GM12878 (cell line): ENCODE measurements around the gene WDR53. TPM values are rescaled to one million over a fixed set of nuclear protein-coding genes. Genes with fewer than 3 reads are reported as not detected.

ENCODE experiments used
- ATAC-seq: fragments of 200-7000 bp; cut with Tn5 transposase; 3 replicates; pipeline ENCODE4 v1.9.1; 2020; ENCODE audit warnings: mild to moderate bottlenecking, moderate library complexity
- BruUV-seq: library from RNA; stranded (reverse); fragments of 400-500 nt; replicated peaks from 2 replicates; lab custom pipeline; 2021; lab: Mats Ljungman, UMichigan
- CTCF ChIA-PET: fragments of 300-600 bp; sonication (Branson Sonifier 250); formaldehyde crosslinking; extraction: SDS; loops from one replicate; lab custom pipeline; 2021; ENCODE audit warnings: inconsistent platforms; lab: Yijun Ruan, JAX
- POLR2A ChIA-PET: fragments of 350-600 bp; formaldehyde crosslinking; extraction: SDS; loops from one replicate; lab custom pipeline; 2021; ENCODE audit warnings: inconsistent platforms; lab: Charles Lee
- RAD21 ChIA-PET: fragments of 300-600 bp; sonication (Branson Sonifier 250); formaldehyde crosslinking; loops from one replicate; lab custom pipeline; 2023; ENCODE audit warnings: antibody characterized with exemption; ENCODE audit not compliant: unreplicated experiment; lab: Charles Lee
- SMC1A ChIA-PET: fragments of 300-600 bp; sonication (Branson Sonifier 250); formaldehyde crosslinking; loops from one replicate; lab custom pipeline; 2023; ENCODE audit not compliant: unreplicated experiment, uncharacterized antibody; lab: Charles Lee
- DNase-seq: peaks from one replicate; pipeline ENCODE4 v3.0.0-alpha.2; 2011; ENCODE audit warnings: low read depth, low spot score
- FAIRE-seq: peaks from 3 replicates; lab custom pipeline; 2011; peaks lifted over from hg19 to GRCh38; lab: Jason Lieb, UNC
- H2AFZ ChIP-seq: 2 replicates; pipeline ENCODE4 v1.6.0; 2011; ENCODE audit warnings: low read depth, low read length, control low read depth; ENCODE audit not compliant: control insufficient read depth
- H3K27ac ChIP-seq: 2 replicates; pipeline ENCODE4 v1.5.1; 2011; ENCODE audit warnings: control low read depth; ENCODE audit not compliant: control insufficient read depth, insufficient read depth
- H3K27me3 ChIP-seq, 2 experiments: replicated peaks in 1 of 2; 2 replicates each; pipeline versions ENCODE4 v1.6.0 to v1.6.1; 2011; ENCODE audit warnings: low read length in 1 of 2; ENCODE audit not compliant: control insufficient read depth in 2 of 2, insufficient read depth in 2 of 2
- H3K36me3 ChIP-seq, 2 experiments: 2 replicates each; pipeline ENCODE4 v1.5.1; 2011; ENCODE audit warnings: low read length in 1 of 2; ENCODE audit not compliant: control insufficient read depth in 2 of 2, insufficient read depth in 2 of 2
- H3K4me1 ChIP-seq: 2 replicates; pipeline ENCODE4 v1.6.1; 2011; ENCODE audit warnings: mild to moderate bottlenecking, low read length, moderate library complexity, mixed read lengths; ENCODE audit not compliant: control insufficient read depth, insufficient read depth
- H3K4me2 ChIP-seq: 2 replicates; pipeline ENCODE4 v1.6.0; 2011; ENCODE audit warnings: control low read depth; ENCODE audit not compliant: control insufficient read depth, insufficient read depth
- H3K4me3 ChIP-seq: fragments of 200-600 bp; sonication (generic); 2 replicates; pipeline ENCODE4 v1.5.1; 2016
- H3K79me2 ChIP-seq: 2 replicates; pipeline ENCODE4 v1.6.0; 2011; ENCODE audit warnings: low read length; ENCODE audit not compliant: control insufficient read depth, insufficient read depth
- H3K9ac ChIP-seq: 2 replicates; pipeline ENCODE4 v1.8.0; 2011; ENCODE audit warnings: low read length, control low read depth, mixed read lengths; ENCODE audit not compliant: control insufficient read depth, insufficient read depth
- H3K9me3 ChIP-seq: replicated peaks from 3 replicates; pipeline ENCODE4 v1.5.1; 2011; ENCODE audit warnings: mild to moderate bottlenecking, low read length; ENCODE audit not compliant: control insufficient read depth, insufficient read depth
- H4K20me1 ChIP-seq: 2 replicates; pipeline ENCODE4 v1.6.0; 2011; ENCODE audit not compliant: control insufficient read depth, insufficient read depth
- BHLHE40 ChIP-seq, 2 experiments: fragments of 450-650 bp in 1 of 2; IDR thresholded peaks; 2 replicates each; pipeline ENCODE4 v1.6.1; 2011 to 2017; ENCODE audit warnings: low read depth in 2 of 2, borderline replicate concordance in 1 of 2, improper control_type of control experiment in 1 of 2, low read length in 1 of 2, mild to moderate bottlenecking in 1 of 2
- BRCA1 ChIP-seq: IDR thresholded peaks from 2 replicates; pipeline ENCODE4 v1.6.1; 2011; ENCODE audit warnings: low read depth, low read length, improper control_type of control experiment
- CBX5 ChIP-seq: sonication (generic); IDR thresholded peaks from 2 replicates; pipeline ENCODE4 v1.6.1; 2016; ENCODE audit warnings: low read depth, moderate library complexity, mild to moderate bottlenecking, inconsistent platforms
- CTCF ChIP-seq, 3 experiments: IDR thresholded peaks in 2 of 3; conservative IDR thresholded peaks in 1 of 3; 2 replicates each; pipeline ENCODE4 v1.5.1; 2011; ENCODE audit warnings: low read depth in 3 of 3, low read length in 3 of 3, mild to moderate bottlenecking in 3 of 3, control low read depth in 2 of 3, moderate library complexity in 2 of 3, inconsistent platforms in 1 of 3, mixed read lengths in 1 of 3; ENCODE audit not compliant: control insufficient read depth in 2 of 3, insufficient read depth in 1 of 3; ENCODE audit errors: extremely low read depth in 1 of 3
- ETV6 ChIP-seq, 2 experiments: fragments of 450-650 bp in 1 of 2; IDR thresholded peaks in 1 of 2; conservative IDR thresholded peaks in 1 of 2; 2 replicates each; pipeline ENCODE4 v1.6.1; 2014; ENCODE audit warnings: antibody characterized with exemption in 1 of 2, borderline replicate concordance in 1 of 2, low read depth in 1 of 2, mild to moderate bottlenecking in 1 of 2, moderate library complexity in 1 of 2
- HCFC1 ChIP-seq: fragments of 150-350 bp; IDR thresholded peaks from 2 replicates; pipeline ENCODE4 v1.6.1; 2014; ENCODE audit warnings: low read length
- LARP7 ChIP-seq: fragments of 450-650 bp; IDR thresholded peaks from 2 replicates; pipeline ENCODE4 v1.6.1; 2017; ENCODE audit warnings: mild to moderate bottlenecking
- POLR2A ChIP-seq: IDR thresholded peaks from 2 replicates; pipeline ENCODE4 v1.6.1; 2011; ENCODE audit warnings: low read depth, mild to moderate bottlenecking, low read length
- RB1 ChIP-seq: fragments of 450-650 bp; formaldehyde crosslinking; IDR thresholded peaks from 2 replicates; pipeline ENCODE4 v1.6.1; 2017; ENCODE audit warnings: mild to moderate bottlenecking, borderline replicate concordance
- SIN3A ChIP-seq: IDR thresholded peaks from 2 replicates; pipeline ENCODE4 v1.6.1; 2012; ENCODE audit warnings: low read depth, low read length, improper control_type of control experiment
- STAT1 ChIP-seq: fragments of 450-650 bp; conservative IDR thresholded peaks from 2 replicates; pipeline ENCODE4 v1.6.1; 2014; ENCODE audit warnings: antibody characterized with exemption, mild to moderate bottlenecking
- ZNF384 ChIP-seq: IDR thresholded peaks from 2 replicates; pipeline ENCODE4 v1.6.1; 2012; ENCODE audit warnings: low read depth, mild to moderate bottlenecking, low read length, improper control_type of control experiment, borderline replicate concordance
- WGBS: methylation state at CpG from one replicate; pipeline ENCODE4 v1.1.6; 2016; ENCODE audit warnings: low lambda C conversion rate; ENCODE audit not compliant: insufficient replicate concordance, insufficient coverage; ENCODE audit errors: missing lambda C conversion rate; 5-methylcytosine and 5-hydroxymethylcytosine counted together
- in situ Hi-C: fragments of 300-500 bp; cut with MboI; formaldehyde crosslinking; loops from 9 replicates; pipeline ENCODE4 v1.14.3; 2018; ENCODE audit warnings: mixed read lengths
- intact Hi-C: fragments of 100-400 bp; cut with micrococcal nuclease; formaldehyde crosslinking; loops from one replicate; pipeline ENCODE4 v1.14.2; 2022; ENCODE audit not compliant: unreplicated experiment
- polyA plus RNA-seq, 11 experiments: library from polyadenylated mRNA; depleted of rRNA in 4 of 11; unstranded in 6 of 11; stranded (reverse) in 5 of 11; fragments of >200 nt; fragmentation: Nextera tagmentation in 4 of 11; fragmentation: Illumina TruSeq in 1 of 11; extraction: Ambion mirVana in 4 of 11; extraction: Trizol in 1 of 11; gene quantifications; 1 replicate in 1 of 11; 2 replicates in 10 of 11; pipeline versions ENCODE4 v1.2.1 to v1.2.3, GENCODE V29; 2011 to 2016; ENCODE audit warnings: inconsistent platforms in 2 of 11, missing spikeins in 2 of 11, low read depth in 1 of 11
- total RNA-seq, 4 experiments: library from RNA; depleted of rRNA in 3 of 4; stranded (reverse); fragments of >200 nt in 3 of 4; fragmentation: Illumina TruSeq in 1 of 4; extraction: Trizol in 1 of 4; gene quantifications; 2 replicates each; pipeline versions ENCODE4 v1.2.1 to v1.2.3, GENCODE V29; 2013 to 2021
- TF ChIP-seq, protein P1 (sequence below): IDR thresholded peaks from 2 replicates; pipeline ENCODE4 v1.6.1; 2012; ENCODE audit warnings: low read depth, low read length, improper control_type of control experiment

The WDR53 gene
- total and polyA plus RNA-seq, 10 of the 15 experiments (the other 5 are each of a cell fraction or from before 2014, with no cell fraction given): 7.7 to 20.3 (median 15.7) TPM

- TF ChIP-seq BHLHE40 (IDR thresholded peaks at IDR 0.05; ENCODE audit: borderline replicate concordance in 1 of 2, low read depth in 2 of 2, low read length in 1 of 2) (no peak), POLR2A (no peak), CBX5 (no peak), RB1 (no peak), CTCF (IDR thresholded peaks at IDR 0.05 in 2 of 3, conservative IDR thresholded peaks at IDR 0.05 in 1 of 3; ENCODE audit: control insufficient read depth in 2 of 3, extremely low read depth in 1 of 3, insufficient read depth in 1 of 3, low read depth in 3 of 3, low read length in 3 of 3) (no peak), HCFC1 (no peak), LARP7 (no peak), SIN3A (no peak), ZNF384 (no peak), BRCA1 (no peak), ETV6 (conservative IDR thresholded peaks at IDR 0.05 in 1 of 2, IDR thresholded peaks at IDR 0.05 in 1 of 2; ENCODE audit: borderline replicate concordance in 1 of 2, low read depth in 1 of 2) (no peak), STAT1 (no peak)
- TF ChIP-seq, protein P1, sequence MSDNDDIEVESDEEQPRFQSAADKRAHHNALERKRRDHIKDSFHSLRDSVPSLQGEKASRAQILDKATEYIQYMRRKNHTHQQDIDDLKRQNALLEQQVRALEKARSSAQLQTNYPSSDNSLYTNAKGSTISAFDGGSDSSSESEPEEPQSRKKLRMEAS: no peak
- TF ChIP-seq, all 136 proteins: peak for 0
- no TSS peak for BruUV-seq
- Histone ChIP-seq H2AFZ (no peak overlapping the region), H3K27me3 (peaks cover 0 to 2% of the 10 kb centered on the region in 2 experiments; a peak in 2 of 4 replicates), H3K36me3 (no peaks in the 10 kb centered on the region), H3K4me3 (no peak overlapping the region), H3K9ac (no peak overlapping the region), H3K27ac (no peak overlapping the region), H3K9me3 (no peaks in the 10 kb centered on the region), H4K20me1 (no peaks in the 10 kb centered on the region), H3K79me2 (no peaks in the 10 kb centered on the region), H3K4me2 (no peak overlapping the region), H3K4me1 (no peaks in the 10 kb centered on the region)
- SMC1A ChIA-PET: interaction anchor here (0.6 kb wide), 1 partner anchor 403 kb away, joined by 3 read pairs; no protein-coding TSS in a partner anchor
- FAIRE-seq (no peak), DNase-seq (no peak), ATAC-seq (no peak)
- CTCF ChIA-PET: no interaction called here
- POLR2A ChIA-PET: no interaction called here
- intact Hi-C loops: no loop called here
- 17% methylated on average over 5 of the region's 5 CpGs for WGBS
- RAD21 ChIA-PET: no interaction called here
- in situ Hi-C loops: no loop called here
Measured at GRCh38 chr3:196599734-196600128, 31.4 kb upstream of the WDR53 start.
